ENCODE data around the gene RASAL1. TPM values are rescaled to one million over a fixed set of nuclear protein-coding genes. Genes with fewer than 3 reads are reported as not detected.

RASAL1 gene
- total RNA-seq, 1 experiment from 2014 or later: 8.1 TPM

DNA sequence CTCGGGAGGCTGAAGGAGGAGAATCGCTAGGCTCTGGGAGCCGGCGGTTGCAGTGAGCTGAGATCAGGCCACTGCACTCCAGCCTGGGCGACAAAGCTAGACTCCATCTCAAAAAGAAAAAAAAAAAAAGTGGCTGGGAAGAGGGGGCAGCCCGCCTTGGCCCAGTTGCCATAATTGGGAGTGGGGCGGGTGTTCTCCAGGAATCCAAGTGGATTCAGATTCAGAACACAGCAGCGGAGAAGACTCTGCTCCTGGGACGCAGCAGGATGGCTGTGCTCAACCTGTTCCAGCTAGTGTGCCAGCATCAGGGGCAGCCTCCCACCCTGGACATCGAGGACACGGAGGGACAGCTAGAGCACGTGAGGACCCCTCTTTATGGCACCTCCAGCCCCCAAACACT lies 19.5 kb upstream of the RASAL1 start:
- H3K4me3 Mint-ChIP-seq: peak overlapping the region; percentile 53
- ATAC-seq: no peak
- H3K36me3 Mint-ChIP-seq: peaks cover 16% of the 10 kb centered on the region
- TF ChIP-seq, protein P1, sequence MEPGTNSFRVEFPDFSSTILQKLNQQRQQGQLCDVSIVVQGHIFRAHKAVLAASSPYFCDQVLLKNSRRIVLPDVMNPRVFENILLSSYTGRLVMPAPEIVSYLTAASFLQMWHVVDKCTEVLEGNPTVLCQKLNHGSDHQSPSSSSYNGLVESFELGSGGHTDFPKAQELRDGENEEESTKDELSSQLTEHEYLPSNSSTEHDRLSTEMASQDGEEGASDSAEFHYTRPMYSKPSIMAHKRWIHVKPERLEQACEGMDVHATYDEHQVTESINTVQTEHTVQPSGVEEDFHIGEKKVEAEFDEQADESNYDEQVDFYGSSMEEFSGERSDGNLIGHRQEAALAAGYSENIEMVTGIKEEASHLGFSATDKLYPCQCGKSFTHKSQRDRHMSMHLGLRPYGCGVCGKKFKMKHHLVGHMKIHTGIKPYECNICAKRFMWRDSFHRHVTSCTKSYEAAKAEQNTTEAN (CRISPR knock-in tag; IDR thresholded peaks at IDR 0.05): no peak
- TF ChIP-seq HMGA2 (CRISPR knock-in tag; IDR thresholded peaks at IDR 0.05) (no peak), ELF4 (CRISPR knock-in tag; IDR thresholded peaks at IDR 0.05; ENCODE audit: low read depth) (no peak), NFE2L1 (CRISPR knock-in tag; IDR thresholded peaks at IDR 0.05) (no peak), NR2C2 (CRISPR knock-in tag; IDR thresholded peaks at IDR 0.05) (no peak), ZNF416 (CRISPR knock-in tag; IDR thresholded peaks at IDR 0.05) (no peak), ZNF532 (CRISPR knock-in tag; IDR thresholded peaks at IDR 0.05; ENCODE audit: borderline replicate concordance) (no peak), ZMAT4 (CRISPR knock-in tag; IDR thresholded peaks at IDR 0.05) (no peak), FOXP1 (CRISPR knock-in tag; IDR thresholded peaks at IDR 0.05; ENCODE audit: borderline replicate concordance) (no peak)
- TF ChIP-seq, protein P2, sequence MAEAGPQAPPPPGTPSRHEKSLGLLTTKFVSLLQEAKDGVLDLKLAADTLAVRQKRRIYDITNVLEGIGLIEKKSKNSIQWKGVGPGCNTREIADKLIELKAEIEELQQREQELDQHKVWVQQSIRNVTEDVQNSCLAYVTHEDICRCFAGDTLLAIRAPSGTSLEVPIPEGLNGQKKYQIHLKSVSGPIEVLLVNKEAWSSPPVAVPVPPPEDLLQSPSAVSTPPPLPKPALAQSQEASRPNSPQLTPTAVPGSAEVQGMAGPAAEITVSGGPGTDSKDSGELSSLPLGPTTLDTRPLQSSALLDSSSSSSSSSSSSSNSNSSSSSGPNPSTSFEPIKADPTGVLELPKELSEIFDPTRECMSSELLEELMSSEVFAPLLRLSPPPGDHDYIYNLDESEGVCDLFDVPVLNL (CRISPR knock-in tag; IDR thresholded peaks at IDR 0.05; ENCODE audit: borderline replicate concordance, low read depth): no peak
- peaks cover 13% of the 10 kb centered on the region for H3K4me1 Mint-ChIP-seq
- no peaks in the 10 kb centered on the region for H3K9me3 Mint-ChIP-seq
- no peak overlapping the region for H3K27ac Mint-ChIP-seq
- POLR2A ChIA-PET: interaction anchor here (0.6 kb wide), 1 partner anchor 116 kb away, joined by 3 read pairs; no protein-coding TSS in a partner anchor
- H3K27me3 Mint-ChIP-seq (ENCODE audit: low read depth): peaks cover 53% of the 10 kb centered on the region
- DNase-seq (ENCODE audit: low spot score): no peak
- CTCF ChIA-PET: interaction anchor here (0.6 to 7.3 kb wide), 9 partner anchors 10 to 162 kb away, joined by 3 to 181 read pairs (median 13); partner anchors contain the start of gene RASAL1

DNA sequence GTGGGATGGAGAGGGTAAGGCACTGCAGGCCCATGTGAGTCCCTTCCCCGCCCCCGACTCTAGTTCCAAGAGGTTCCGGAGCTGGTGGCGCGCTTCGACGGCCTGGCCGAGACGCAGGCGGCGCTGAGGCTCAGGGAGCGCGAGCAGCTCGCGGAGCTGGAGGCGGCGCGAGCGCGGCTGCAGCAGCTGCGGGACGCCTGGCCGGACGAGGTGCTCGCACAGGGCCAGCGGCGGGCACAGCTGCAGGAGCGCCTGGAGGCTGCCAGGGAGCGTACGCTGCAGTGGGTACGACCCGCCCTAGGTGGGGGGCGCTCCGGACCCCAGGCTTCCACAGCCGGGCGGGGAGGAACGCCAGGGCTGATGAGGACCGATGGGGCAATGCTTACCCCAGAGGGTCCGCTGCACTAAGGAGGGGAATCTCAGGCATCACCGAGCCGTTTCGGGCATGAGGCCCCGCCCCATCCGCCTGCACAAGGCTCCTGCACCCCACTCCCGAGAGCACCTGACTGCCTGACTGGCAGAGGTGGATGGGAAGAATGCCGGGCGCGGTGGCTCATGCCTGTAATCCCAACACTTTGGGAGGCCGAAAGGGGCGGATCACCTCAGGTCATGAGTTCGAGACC lies 18.9 kb upstream of the RASAL1 start:
- peaks cover 19% of the 10 kb centered on the region for H3K4me1 Mint-ChIP-seq
- H3K9me3 Mint-ChIP-seq: no peaks in the 10 kb centered on the region
- peak overlapping the region; percentile 55 for H3K4me3 Mint-ChIP-seq
- ChIA-PET POLR2A (interaction anchor here (0.6 kb wide), 1 partner anchor 115 kb away, joined by 3 read pairs; no protein-coding TSS in a partner anchor), CTCF (interaction anchor here (0.8 to 7.3 kb wide), 14 partner anchors 8 to 271 kb away, joined by 3 to 181 read pairs (median 12); partner anchors contain the start of gene RASAL1)
- peak; percentile 79 for DNase-seq (ENCODE audit: low spot score)
- no peak overlapping the region for H3K27ac Mint-ChIP-seq
- H3K36me3 Mint-ChIP-seq: peaks cover 16% of the 10 kb centered on the region
- peaks cover 58% of the 10 kb centered on the region for H3K27me3 Mint-ChIP-seq (ENCODE audit: low read depth)
- peak; percentile 65 for ATAC-seq
- TF ChIP-seq ZNF138 (CRISPR knock-in tag; conservative IDR thresholded peaks at IDR 0.05) (no peak), GABPB1 (CRISPR knock-in tag; IDR thresholded peaks at IDR 0.05) (no peak), ETV6 (CRISPR knock-in tag; IDR thresholded peaks at IDR 0.05) (0 out of 2 replicates have a peak, but pooled peaks have one; percentile 61), MXD4 (CRISPR knock-in tag; IDR thresholded peaks at IDR 0.05; ENCODE audit: borderline replicate concordance) (no peak), PRRX2 (CRISPR knock-in tag; IDR thresholded peaks at IDR 0.05) (no peak), NFATC4 (CRISPR knock-in tag; IDR thresholded peaks at IDR 0.05) (no peak), ATF1 (CRISPR knock-in tag; IDR thresholded peaks at IDR 0.05) (0 out of 2 replicates have a peak, but pooled peaks have one; percentile 61), ZNF396 (CRISPR knock-in tag; IDR thresholded peaks at IDR 0.05; ENCODE audit: borderline replicate concordance) (no peak)
- TF ChIP-seq, protein P3, sequence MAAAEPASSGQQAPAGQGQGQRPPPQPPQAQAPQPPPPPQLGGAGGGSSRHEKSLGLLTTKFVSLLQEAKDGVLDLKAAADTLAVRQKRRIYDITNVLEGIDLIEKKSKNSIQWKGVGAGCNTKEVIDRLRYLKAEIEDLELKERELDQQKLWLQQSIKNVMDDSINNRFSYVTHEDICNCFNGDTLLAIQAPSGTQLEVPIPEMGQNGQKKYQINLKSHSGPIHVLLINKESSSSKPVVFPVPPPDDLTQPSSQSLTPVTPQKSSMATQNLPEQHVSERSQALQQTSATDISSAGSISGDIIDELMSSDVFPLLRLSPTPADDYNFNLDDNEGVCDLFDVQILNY (CRISPR knock-in tag; IDR thresholded peaks at IDR 0.05): peak; percentile 89
- TF ChIP-seq, protein P4, sequence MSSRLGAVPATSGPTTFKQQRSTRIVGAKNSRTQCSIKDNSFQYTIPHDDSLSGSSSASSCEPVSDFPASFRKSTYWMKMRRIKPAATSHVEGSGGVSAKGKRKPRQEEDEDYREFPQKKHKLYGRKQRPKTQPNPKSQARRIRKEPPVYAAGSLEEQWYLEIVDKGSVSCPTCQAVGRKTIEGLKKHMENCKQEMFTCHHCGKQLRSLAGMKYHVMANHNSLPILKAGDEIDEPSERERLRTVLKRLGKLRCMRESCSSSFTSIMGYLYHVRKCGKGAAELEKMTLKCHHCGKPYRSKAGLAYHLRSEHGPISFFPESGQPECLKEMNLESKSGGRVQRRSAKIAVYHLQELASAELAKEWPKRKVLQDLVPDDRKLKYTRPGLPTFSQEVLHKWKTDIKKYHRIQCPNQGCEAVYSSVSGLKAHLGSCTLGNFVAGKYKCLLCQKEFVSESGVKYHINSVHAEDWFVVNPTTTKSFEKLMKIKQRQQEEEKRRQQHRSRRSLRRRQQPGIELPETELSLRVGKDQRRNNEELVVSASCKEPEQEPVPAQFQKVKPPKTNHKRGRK (CRISPR knock-in tag; IDR thresholded peaks at IDR 0.05; ENCODE audit: borderline replicate concordance): no peak
- TF ChIP-seq, protein P5, sequence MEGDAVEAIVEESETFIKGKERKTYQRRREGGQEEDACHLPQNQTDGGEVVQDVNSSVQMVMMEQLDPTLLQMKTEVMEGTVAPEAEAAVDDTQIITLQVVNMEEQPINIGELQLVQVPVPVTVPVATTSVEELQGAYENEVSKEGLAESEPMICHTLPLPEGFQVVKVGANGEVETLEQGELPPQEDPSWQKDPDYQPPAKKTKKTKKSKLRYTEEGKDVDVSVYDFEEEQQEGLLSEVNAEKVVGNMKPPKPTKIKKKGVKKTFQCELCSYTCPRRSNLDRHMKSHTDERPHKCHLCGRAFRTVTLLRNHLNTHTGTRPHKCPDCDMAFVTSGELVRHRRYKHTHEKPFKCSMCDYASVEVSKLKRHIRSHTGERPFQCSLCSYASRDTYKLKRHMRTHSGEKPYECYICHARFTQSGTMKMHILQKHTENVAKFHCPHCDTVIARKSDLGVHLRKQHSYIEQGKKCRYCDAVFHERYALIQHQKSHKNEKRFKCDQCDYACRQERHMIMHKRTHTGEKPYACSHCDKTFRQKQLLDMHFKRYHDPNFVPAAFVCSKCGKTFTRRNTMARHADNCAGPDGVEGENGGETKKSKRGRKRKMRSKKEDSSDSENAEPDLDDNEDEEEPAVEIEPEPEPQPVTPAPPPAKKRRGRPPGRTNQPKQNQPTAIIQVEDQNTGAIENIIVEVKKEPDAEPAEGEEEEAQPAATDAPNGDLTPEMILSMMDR (IDR thresholded peaks at IDR 0.05): no peak
- TF ChIP-seq, protein P1 (CRISPR knock-in tag; IDR thresholded peaks at IDR 0.05): no peak
